HG03571 (cell line): ENCODE data around the gene FAM98C.

Experiments
- ATAC-seq: cut with Tn5 transposase; IDR thresholded peaks from one replicate; pipeline ENCODE4 v1.9.1; 2021; ENCODE audit not compliant: unreplicated experiment

The FAM98C gene

DNA sequence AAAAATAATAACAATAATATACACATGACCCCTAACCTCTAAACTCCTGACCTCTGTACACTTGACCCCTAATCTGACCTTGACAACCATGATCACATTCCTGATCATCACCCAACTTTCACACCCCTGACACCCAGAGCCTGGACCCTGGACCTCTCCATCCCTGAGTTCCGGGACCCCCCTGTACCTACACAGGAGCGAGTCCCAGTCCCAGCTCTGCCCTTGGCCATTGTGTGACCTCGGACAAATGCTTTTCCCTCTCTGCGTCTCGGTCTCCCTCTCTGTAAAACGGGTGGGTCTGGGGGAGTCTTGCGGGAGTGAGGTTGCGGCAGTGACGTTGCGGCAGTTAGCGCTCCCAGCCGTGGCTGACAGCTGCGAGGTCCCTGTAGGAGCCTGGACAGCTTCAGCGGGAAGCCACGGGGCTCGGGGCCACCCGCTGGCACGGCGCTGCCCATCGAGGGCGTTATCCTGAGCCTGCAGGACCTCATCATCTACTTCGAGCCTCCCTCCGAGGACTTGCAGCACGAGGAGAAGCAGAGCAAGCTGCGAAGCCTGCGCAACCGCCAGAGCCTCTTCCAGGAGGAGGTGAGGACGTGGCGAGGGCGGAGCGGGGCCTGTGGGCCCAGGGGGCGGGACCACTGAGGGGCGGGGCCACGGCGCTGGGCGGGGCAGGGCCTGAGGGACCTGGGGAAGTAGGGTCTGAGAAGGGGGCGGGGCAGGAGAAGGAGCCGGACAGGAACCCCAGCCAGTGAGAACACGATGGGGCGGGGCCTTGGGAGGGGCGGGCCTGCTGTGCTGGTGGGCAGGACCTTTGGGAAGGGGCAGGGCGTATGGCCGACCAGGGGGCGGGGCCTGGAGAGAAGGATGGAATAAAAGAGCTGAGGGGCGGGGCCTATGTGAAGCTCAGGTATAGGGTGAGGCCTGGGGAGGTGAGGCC lies 49.8 kb downstream of the FAM98C start:
- ATAC-seq: no peak

GRCh38 chr19:38453596-38453995 lies 50.7 kb downstream of the FAM98C start:
- no peak for ATAC-seq

- no peak for ATAC-seq
These were observed 52.1 kb downstream of the FAM98C start for GRCh38 chr19:38455031-38455430.

- no peak for ATAC-seq
These were observed 54.3 kb downstream of the FAM98C start for GRCh38 chr19:38457202-38457601.

DNA sequence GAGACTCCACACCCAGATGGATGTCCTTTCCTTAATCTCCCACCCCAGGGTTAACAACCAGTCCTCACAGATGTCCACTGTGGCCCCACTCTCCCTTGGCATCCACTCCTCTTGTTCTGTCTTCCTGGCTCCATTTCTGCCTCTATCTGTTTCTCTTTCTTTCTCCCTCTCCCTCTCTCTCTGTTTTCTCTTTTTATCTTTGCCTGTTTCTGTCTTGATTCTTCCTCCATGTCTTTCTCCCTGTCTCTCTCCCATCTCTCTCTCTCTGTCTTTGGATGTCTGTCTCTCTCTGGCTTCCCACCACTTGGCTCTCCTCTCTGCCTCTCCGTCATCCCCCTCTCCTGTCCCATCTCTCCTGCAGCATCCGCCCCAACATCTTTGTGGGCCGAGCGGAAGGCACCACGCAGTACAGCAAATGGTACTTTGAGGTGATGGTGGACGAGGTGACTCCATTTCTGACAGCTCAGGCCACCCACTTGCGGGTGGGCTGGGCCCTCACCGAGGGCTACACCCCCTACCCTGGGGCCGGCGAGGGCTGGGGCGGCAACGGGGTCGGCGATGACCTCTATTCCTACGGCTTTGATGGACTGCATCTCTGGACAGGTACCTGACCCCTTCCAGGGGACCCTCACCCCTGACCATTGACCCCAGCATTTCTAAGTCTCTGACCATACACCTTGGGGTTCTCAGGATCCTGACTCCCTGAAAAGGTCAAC lies 55.0 kb downstream of the FAM98C start:
- no peak for ATAC-seq
